ENCODE results near the gene PTPRE.

Gene PTPRE

DNA sequence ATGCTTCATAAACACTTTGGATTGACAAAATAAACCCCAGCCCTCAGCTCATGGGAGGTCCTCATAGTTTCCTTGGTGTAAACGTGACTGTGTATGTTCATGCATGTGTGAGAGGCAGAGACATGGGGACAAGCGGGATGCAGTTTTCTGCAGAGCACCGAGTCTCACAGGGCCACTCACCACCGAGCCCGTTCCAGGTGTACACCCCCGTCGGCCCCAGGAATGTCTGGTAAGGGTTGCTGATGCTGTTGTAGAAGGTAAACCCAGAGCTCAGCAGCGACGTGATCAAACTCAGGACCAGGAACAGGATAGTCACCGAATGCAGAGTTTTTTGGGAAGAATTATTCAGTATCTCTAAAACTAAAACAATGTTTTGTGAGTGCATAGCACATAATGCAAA lies 23.4 kb upstream of the PTPRE start:
- no peak overlapping the region for H3K27ac ChIP-seq
- TF ChIP-seq, protein P1, sequence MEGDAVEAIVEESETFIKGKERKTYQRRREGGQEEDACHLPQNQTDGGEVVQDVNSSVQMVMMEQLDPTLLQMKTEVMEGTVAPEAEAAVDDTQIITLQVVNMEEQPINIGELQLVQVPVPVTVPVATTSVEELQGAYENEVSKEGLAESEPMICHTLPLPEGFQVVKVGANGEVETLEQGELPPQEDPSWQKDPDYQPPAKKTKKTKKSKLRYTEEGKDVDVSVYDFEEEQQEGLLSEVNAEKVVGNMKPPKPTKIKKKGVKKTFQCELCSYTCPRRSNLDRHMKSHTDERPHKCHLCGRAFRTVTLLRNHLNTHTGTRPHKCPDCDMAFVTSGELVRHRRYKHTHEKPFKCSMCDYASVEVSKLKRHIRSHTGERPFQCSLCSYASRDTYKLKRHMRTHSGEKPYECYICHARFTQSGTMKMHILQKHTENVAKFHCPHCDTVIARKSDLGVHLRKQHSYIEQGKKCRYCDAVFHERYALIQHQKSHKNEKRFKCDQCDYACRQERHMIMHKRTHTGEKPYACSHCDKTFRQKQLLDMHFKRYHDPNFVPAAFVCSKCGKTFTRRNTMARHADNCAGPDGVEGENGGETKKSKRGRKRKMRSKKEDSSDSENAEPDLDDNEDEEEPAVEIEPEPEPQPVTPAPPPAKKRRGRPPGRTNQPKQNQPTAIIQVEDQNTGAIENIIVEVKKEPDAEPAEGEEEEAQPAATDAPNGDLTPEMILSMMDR (conservative IDR thresholded peaks at IDR 0.05), result no peak
- no peak for TF ChIP-seq ZFX (IDR thresholded peaks at IDR 0.05)

DNA sequence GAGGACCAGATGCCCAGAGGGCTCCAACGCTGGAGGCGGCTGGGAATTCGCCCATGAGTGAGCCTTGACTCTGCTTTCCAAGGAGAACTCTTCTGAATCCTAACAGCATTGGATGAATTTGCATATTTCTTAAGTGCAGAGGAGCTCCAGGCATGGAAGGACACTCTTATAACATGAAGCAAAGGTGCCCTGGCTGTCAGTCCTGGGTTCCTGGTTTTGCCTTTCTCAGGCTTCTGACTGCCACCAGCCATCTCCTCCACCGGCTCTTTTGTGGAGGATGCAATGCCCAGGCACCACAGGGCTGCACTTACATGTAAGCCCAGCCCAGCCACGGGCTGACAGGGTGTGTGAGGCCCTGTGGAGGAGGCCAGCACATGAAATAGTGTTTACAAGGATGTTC lies 22.4 kb upstream of the PTPRE start:
- TF ChIP-seq, protein P1 (conservative IDR thresholded peaks at IDR 0.05), result no peak
- no peak for TF ChIP-seq ZFX (IDR thresholded peaks at IDR 0.05)
- no peak overlapping the region for H3K27ac ChIP-seq

DNA sequence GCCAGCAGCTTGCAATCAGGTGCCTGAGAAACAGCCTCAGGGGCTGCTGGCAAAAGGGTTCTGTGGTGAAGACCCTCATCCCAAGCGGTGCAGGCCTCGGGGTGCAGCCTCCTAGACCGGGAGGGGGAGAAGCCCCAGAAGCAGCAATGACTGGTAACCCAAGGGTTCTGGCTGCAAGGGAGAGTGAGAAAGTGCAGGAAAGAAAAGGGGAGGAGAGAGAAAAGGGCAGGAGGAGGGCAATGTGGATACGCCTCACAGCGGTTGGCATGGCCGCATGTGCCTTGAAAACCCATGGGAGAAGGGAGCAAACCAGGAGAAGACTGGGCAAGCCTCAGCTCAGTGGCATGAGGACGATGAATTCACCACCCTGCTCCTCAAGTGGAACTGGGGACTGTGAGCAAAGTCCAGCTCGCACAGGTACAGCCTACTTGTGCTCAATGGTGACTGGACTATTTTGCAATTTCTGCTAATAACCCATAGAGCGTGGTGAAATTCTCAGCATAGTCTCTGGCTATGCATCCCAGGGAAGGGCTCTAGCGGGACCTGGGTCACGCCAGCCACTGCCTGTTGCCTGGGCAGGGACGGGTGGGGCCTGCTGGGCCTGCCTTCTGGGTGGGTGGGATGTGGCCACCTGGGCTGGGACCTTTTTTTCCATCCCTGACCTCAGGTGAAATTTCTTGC lies 20.4 kb upstream of the PTPRE start:
- TF ChIP-seq ZFX (IDR thresholded peaks at IDR 0.05), result no peak
- TF ChIP-seq, protein P1 (conservative IDR thresholded peaks at IDR 0.05), result no peak
- H3K27ac ChIP-seq, result no peak overlapping the region

DNA sequence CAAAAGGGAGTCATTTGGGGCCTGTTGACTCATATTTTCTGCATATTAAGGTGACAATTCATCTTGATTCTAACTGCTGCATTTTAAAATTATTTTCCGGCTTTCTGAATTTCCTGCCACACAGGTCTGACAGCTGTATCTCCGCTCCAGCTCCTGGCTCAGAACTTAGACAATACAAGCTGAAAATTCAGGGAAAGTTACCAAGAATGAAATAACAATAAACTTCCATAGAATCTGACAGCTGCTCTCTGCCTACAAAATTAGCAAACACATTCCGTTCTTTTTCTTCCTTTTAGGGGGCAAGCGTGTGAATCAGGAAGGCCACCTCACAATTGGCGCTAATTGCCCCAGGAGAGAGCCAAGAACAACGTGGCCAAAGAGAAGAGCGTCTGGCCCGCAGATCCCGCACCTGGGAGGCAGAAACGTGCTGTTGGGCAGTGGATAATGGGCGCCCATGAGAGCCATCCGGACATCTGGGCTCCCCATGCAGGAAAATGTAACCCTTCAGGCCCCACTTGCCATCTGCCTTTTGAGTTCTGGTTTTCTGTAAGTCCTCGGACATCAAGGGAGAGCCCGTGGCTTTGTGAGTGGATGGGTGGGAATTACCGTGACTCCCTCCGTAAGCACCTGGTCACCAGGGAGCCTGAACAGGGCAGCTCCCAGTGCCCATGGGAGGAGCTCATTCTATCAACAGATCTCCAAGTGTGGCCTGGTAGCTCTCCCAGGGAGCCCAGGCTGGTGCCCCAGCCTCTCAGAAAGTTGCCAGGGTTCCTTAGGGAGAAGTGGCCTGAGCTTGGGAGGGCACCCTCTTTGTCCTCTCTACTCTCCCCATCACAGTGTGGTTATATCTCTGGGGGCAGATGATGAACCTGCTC lies 19.1 kb upstream of the PTPRE start:
- TF ChIP-seq, protein P1 (conservative IDR thresholded peaks at IDR 0.05), result no peak
- no peak for TF ChIP-seq ZFX (IDR thresholded peaks at IDR 0.05)
- H3K27ac ChIP-seq, result peak overlapping the region; percentile 29; the same call in 1 of the 2 replicates

DNA sequence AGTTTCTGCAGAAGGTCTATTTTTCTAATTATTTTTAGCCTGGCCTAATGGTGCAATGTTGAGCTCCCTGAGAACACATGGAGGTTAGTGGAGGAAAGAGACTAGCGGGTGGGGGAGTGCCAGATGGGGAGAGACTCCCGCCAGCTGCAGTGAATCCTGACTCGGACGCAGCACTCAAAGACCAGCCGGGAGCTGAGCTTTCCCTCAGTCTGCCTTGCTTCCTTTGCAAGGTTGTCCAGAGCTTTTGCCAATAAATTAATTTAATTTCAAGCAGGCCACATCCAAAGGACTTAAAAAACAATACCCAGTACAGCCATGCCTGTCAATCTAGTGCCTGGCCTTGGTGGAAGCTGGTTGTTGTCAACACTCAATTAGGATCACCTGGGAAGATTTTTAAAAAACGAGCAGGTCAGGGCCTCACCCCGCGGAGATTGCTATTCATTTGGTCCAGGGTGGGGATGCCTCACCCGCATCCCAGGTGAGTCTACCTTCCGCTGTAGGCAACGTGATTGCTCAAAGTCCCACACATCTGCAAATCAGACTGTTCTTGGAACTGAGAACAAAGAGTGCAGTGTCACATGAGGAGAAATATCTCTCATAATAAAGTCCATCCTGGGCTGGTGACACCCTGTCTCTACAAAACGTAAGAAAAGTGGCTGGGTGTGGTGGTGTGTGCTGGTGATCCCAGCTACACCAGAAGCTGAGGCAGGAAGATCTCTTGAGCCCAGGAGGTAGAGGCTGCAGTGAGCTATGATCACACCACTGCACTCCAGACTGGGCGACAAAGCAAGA lies 18.2 kb upstream of the PTPRE start:
- no peak overlapping the region for H3K27ac ChIP-seq
- TF ChIP-seq, protein P1 (conservative IDR thresholded peaks at IDR 0.05), result no peak
- no peak for TF ChIP-seq ZFX (IDR thresholded peaks at IDR 0.05)

DNA sequence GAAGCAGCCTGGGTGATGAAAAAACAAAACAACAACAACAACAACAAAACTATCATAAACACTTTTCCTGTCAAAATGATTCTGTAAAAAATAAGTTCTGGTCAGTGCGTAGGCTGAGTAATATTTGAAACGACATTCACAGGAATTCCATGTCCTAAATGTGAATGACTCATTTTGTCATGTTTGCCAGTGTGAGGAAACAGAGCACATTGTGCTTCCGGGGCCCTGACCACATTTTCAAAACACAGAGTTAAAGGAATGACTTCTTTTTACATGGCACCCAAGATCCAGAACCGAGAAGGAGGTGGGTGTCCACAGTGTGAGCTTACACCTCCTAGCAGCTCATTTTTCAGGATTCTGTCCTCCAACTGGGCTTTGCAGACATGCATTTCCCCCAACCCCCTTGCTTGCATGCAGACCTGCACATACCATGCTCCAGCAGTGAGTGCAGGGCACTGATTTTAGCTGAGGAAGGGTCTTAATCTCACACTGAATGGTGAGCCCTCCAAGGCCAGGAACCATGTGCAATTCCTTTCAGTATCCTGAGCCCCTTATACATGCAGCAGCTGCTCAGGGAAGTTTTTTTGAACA lies 17.2 kb upstream of the PTPRE start:
- no peak overlapping the region for H3K27ac ChIP-seq
- TF ChIP-seq ZFX (IDR thresholded peaks at IDR 0.05), result no peak
- TF ChIP-seq, protein P1 (conservative IDR thresholded peaks at IDR 0.05), result no peak

All from C4-2B (cell line).